Measurements from ENCODE around the gene ADAM11.

The ADAM11 gene

DNA sequence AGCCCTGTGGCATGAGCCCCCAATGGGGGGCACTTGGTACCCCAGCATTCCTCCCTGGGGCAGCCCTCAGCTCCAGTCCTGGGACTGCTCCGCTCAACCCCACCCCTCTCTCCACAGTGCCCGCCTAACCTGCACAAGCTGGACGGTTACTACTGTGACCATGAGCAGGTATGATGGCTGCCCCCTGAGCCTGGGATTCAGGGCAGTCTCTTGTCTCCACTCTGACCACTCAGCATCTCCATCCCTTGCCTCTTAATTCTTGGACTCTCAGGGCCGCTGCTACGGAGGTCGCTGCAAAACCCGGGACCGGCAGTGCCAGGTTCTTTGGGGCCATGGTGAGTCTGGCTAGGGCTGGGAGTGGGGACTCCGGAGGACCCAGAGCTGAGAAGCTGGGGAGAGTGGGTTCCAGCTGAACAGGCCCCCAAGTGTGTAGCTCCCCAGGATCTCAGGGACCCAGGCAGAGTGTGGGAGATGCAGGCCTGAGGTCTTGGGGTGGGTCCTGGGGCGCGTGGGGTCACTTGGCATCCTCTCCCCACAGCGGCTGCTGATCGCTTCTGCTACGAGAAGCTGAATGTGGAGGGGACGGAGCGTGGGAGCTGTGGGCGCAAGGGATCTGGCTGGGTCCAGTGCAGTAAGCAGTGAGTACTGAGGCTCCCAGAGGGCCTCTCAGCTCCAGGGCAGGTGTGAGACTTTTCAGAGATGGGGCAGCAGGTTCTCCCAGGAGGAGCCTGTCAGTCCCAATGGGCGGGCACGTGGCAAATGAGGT is 18.0 kb downstream of the ADAM11 start:
- no peak for FAIRE-seq

- no peak for FAIRE-seq
Measured at GRCh38 chr17:44777394-44778348, 18.9 kb downstream of the ADAM11 start.

- no peak for FAIRE-seq
Measured at GRCh38 chr17:44778656-44779210, 19.9 kb downstream of the ADAM11 start.

GRCh38 chr17:44779211-44780025 is 20.6 kb downstream of the ADAM11 start:
- no peak for FAIRE-seq

DNA sequence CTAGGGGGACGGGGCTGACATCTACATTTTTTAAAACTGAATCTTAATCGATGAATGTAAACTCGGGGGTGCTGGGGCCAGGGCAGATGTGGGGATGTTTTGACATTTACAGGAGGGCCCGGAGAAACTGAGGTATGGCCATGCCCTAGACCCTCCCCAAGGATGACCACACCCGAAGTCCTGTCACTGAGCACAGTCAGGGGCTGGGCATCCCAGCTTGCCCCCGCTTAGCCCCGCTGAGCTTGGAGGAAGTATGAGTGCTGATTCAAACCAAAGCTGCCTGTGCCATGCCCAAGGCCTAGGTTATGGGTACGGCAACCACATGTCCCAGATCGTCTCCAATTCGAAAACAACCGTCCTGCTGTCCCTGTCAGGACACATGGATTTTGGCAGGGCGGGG is 21.4 kb downstream of the ADAM11 start:
- FAIRE-seq = no peak

- no peak for FAIRE-seq
Measured at GRCh38 chr17:44780845-44781480, 22.2 kb downstream of the ADAM11 start.

- no peak for FAIRE-seq
Measured at GRCh38 chr17:44781551-44782325, 22.9 kb downstream of the ADAM11 start.

DNA sequence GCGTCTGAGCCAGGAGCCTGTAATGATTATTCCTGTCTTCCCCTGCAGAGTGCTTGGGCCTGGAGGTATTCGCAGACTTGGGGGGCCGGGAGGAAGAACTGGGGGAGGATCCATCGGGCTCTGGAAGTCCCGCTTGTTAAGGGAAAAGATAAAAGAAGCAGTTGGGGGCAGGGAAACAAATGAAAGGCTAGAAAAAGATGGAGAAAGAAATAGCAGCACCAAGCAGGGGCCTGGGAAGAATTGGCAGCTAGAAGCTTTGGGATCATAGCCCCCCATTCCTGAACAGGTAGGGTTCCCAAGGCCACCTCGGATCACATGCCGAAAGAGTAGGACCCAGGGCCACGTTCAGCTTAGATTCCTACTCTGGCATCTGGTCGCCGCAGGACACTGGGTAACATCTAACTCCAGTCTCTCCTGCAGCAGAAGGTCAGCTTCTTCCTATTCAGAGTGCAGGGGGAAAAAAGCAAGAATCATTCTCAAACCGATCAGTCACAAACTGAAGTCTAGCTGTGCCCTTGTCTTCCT is 23.6 kb downstream of the ADAM11 start:
- no peak for FAIRE-seq

DNA sequence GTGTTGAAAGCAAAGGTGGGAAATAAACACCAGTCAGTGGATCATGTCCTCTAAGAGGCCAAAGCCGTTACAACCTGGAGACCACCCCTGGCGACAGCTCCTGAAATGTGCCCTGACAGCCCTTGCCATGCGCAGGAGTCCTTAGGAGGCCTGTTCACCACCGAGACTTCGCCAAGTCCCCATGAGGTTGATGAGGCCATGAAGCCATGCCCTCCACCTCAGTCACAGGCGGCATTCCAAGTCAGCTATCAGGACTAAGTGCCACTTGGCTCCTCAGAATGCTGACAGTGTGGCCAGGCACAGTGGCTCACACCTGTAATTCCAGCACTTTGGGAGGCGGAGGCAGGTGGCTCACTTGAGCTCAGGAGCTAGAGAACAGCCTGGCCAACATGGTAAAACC is 27.1 kb downstream of the ADAM11 start:
- FAIRE-seq = no peak

GRCh38 chr17:44786551-44787081 is 27.8 kb downstream of the ADAM11 start:
- FAIRE-seq = no peak

DNA sequence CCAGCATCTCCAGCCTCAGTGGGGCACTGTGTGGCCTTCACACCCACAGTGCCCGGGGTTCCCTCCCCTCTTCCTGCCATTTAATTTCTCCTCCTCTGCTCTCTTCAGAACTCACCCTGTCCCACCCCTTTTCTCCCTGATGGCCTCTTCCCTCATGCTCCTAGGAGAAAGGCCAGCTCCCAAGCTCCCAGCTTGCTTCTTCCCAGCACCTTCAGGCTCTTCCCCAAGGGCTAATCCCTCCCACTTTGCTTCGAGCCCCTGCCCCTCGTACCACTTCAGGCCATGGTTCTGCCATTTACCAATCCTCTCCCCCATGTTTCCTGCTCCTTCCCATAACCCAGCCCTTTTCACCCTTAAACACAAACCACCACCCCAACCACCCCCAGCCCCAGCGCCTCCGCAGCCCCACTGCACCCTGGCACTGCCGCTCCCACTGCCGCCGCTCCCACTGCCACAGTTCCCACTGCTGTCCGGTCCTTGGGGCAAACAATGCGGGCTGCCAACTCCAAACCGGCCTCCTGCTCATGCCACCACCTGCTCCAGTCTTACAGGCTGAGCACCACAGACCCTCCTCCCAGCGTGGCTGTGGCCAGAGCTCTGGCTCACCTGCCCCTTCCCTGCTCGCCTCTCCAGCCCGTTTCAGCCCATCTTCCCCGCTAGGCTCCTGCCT is 28.6 kb downstream of the ADAM11 start:
- FAIRE-seq = no peak

DNA sequence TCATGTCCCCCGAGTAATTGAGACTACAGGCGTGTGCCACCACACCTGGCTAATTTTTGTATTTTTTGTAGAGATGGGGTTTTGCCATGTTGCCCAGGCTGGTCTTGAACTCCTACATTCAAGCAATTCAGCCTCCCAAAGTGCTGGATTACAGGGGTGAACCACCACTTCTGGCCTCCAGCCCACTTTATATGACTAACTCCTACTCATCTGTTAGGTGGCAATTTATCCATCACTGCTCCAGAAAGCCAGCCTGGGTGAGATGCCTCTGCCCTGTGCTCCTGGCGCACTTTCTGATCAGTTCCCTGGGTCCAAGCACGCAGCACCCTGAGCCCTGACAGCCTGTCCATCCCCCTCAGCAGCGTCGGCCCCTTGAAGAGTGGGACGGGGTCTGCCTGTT is 29.4 kb downstream of the ADAM11 start:
- no peak for FAIRE-seq

DNA sequence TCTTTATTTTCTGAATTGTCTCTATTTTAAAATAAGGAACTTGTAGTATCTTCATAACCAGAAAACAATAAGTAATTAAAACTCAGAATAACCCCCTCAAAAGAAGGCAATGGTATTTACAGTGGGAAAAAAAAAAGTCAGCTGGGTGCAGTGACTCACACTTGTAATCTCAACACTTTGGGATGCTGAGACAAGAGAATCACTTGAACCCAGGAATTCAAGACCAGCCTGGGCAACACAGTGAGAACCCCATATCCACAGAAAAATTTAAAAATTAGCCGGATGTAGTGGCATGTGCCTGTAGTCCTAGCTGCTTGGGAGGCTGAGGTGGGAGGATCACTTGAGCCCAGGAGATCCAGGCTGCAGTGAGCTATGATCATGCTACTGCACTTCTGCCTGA is 33.5 kb downstream of the ADAM11 start:
- no peak for FAIRE-seq

GRCh38 chr17:44793885-44794842 is 35.4 kb downstream of the ADAM11 start:
- no peak for FAIRE-seq

- no peak for FAIRE-seq
Measured at GRCh38 chr17:44794851-44795413, 36.1 kb downstream of the ADAM11 start.

GRCh38 chr17:44795421-44795820 is 36.6 kb downstream of the ADAM11 start:
- no peak for FAIRE-seq

DNA sequence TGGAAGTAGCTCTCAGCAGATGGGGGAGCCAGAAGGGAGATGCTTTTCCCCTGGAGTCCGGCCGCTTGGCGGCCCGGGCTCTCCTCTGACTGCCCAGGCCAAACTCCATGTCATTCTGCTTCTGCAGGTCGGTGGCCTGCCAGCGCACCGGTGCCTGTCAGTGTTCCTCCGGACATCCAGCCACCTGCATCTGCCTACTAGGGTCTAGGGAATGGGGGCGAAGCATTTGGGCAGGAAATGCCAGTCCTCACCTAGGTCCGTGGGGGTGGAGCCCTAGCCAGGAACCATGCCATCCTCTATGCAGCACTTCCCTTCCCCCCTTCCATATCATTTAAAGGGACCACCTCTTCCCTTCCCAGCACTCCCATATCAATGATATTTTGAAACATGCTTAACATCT is 37.1 kb downstream of the ADAM11 start:
- FAIRE-seq = no peak

DNA sequence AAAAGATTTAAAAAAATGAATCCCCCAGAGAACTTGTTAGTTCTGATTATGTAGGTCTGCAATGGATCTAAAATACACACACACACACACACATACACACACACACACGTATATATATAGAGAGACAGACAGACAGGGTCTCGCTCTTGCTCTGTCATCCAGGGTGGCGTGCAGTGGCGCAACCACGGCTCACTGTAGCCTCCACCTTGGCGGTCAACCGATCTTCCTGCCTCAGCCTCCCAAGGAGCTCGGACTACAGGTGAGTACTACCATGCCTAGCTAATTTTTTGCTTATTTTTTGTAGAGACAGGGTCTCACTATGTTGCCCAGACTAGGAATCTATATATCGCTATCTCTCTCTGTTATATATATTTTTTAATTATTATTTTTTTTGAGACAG is 37.9 kb downstream of the ADAM11 start:
- no peak for FAIRE-seq

DNA sequence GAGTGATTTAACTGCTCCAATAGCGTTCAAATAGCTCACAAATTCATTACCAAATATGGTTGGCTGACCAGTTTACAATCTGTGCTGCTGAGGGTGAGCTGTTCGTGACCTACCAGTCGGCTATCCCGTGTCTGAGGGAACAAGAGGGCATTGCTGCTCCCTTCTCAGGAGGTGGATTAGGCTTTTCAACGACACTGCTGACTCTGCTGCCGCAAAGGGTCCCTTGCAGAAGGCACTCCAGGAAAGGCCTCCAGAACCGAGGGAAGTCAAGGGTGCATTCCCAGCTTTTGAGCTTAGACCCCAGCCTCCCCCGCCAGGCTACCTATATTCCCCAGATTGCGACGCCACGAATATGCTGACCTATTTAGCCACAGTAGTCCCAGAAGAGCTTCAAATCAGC is 39.0 kb downstream of the ADAM11 start:
- FAIRE-seq = no peak

Data from colon (tissue), 2 donors.